NCI-H524 treated with DMSO at 0.1 percent for 48 hours (cell line): ENCODE measurements around the gene TMTC3.
"Not testable (repeated sequence)": the region's sequence is repeated elsewhere in the genome, so short reads cannot be mapped to it uniquely, and the experiment has no call there.

Source experiments
- DNase-seq: peaks from one replicate; lab custom pipeline; 2025; lab: John Stamatoyannopoulos, UW

TMTC3 gene

DNA sequence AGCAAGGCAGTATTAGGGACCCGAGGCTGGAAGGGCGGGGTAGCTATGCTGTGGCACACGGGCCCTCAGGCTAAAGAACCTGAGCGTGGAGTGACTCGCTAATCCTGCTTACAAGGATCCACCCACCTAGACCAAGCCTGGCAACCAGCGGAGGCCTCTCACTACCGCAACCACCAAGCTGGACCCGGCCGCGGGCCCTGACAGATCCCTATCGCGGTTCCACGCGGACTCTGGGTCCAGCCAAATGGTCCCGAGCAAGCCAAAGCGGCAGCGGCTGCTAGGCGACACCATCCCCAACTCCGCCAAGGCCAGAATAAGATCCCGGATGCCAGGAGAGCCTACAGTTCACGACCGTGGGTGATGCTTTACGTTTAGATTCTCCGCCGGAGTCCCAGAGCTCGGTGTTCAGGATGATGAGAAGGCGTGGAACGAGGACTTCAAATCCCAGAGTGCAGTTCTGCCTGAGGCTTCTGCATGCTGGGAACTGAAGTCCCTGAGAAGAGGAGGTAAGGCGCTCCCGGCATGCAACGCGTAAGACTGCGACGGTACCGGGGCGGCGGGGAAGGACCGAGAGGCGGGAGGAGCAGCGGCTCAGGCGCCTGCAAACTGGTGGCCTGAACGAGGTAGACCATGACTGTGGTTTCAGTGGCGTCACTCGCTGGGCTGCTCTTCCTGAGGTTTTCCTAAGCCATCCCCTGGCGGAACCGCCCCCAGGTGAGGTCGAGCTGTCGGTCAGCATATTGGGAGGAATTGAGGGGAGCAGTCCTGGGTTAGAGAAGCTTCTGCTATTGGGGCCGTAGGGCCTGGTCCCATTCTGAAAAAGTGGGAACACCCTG, at the start of gene TMTC3, which contains the start of gene CEP290:
TMTC3 (plus strand) TSS at position 534 of the 836 bp plus-strand sequence. CDS start 6,009 bp downstream, outside the sequence.
CEP290 (minus strand) TSS at position 315 of the 836 bp plus-strand sequence. CDS start 781 bp downstream, outside the sequence.
- DNase-seq = peak; percentile 96

DNA sequence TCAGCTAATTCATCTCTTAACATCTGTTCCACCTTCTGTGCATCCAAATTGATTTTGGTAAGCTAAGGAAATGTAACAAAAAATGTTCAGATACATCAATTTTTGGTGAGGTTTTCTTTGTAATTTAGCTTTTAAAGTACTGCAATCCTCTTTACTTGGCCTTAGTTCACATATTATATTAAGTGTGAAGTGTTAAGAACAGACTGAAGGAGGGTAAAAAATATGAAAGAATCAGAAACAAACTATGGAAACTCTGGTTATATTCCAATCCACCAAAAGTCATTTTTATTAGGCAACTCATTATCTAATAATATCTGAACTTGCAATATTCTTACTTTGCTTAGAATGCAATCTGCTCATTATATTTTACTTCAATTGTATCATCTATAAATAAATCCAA, 49.3 kb upstream of the TMTC3 start:
- no peak for DNase-seq

DNA sequence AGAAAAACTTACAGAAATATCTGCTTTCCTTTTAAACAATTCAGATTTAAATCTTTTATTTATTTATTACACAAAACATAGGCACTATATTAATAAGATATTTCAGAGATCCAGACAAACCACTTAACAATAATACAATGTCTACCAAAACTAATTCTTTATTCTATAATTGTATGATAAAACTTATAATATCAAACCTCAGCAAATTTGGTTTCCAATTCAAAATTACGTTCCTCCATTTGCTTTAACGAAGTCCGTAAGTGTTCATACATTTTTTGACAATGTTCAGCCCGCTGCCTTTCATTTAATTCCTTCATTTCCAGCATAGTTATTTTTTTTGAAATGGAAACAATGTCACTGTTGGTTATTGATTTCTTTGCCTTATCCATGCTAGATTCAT, 48.5 kb upstream of the TMTC3 start:
- DNase-seq = no peak

DNA sequence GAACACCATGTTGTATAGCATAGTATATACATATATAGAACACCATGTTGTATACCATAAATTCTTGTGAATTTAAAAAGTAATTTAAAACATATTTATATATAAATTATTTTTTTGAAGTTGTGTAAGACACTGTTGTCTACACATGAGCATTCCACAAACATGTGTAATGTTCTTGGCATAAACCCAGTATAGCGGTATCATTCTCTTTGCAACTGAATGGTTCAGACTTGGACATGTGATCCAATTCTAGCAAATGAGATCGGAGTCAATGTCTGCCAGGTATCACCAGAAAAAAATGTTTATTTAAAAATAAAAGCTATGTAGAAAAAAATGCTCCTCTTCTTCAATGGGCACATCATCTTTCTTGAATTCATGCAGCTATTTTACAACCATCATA, 34.1 kb upstream of the TMTC3 start:
- DNase-seq = no peak

DNA sequence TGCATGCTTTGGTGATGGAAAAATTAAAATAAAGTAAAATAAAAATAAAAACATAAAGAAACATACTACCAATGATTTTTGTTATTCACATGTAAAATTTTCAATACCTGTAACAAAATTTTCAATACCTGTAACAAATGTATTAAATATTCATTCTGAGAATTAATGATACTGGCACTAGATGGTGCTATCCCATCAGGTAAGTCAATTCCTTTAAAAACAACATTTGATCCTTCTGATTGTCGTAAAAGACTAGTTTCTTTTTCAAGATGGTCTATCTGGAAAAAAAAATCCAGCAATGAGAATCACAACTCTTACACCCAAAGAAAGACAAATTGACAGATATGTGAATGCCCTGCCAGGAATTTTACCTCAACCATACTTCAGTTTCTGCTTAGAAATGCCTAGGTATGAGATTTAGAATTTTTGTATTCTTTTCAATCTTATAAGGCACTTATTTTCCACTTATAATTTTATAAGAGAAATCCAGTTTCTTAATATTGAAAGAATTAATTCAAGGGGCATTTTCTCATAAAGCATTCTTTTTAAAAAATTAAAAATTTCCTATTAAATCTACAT, 30.9 kb upstream of the TMTC3 start:
- no peak for DNase-seq

- no peak for DNase-seq
Measured at GRCh38 chr12:88113871-88114270, 28.2 kb upstream of the TMTC3 start.

GRCh38 chr12:88122666-88123065, 19.4 kb upstream of the TMTC3 start:
- no peak for DNase-seq

- no peak for DNase-seq
Measured at GRCh38 chr12:88127099-88127498, 15.0 kb upstream of the TMTC3 start.

GRCh38 chr12:88127855-88128254, 14.3 kb upstream of the TMTC3 start:
- no peak for DNase-seq

DNA sequence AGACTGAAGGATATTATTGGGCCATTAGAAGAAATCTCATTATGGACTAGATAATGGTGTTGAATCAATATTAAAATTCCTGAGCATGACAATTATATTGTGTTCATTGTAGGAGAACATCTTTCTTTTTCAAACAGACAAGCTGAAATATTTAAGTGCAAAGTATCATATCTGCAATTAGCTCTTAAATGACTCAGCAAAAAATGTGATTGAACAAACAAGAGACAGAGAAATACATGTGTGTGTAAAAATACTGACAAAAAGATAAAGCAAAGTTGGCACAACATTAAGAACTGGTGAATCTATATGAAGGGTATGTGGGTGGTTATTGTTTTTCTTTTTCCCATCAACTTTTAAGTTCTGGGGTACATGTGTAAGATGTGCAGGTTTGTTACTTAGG, 9.7 kb upstream of the TMTC3 start:
- no peak for DNase-seq

DNA sequence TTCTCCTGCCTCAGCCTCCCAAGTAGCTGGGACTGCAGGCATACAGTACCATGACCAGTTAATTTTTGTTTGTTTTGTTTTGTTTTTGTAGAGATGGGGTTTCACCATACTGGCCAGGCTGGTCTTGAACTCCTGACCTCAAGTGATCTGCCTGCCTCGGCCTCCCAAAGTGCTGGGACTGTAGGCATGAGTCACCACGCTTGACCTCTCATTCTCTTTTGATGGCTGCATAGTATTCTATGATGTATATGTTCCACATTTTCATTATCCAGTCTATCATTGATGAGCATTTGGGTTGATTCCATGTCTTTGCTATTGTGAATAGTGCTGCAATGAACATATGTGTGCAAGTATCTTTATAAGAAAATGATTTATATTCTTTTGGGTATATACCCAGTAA, 8.9 kb upstream of the TMTC3 start:
- DNase-seq = not testable (repeated sequence)

DNA sequence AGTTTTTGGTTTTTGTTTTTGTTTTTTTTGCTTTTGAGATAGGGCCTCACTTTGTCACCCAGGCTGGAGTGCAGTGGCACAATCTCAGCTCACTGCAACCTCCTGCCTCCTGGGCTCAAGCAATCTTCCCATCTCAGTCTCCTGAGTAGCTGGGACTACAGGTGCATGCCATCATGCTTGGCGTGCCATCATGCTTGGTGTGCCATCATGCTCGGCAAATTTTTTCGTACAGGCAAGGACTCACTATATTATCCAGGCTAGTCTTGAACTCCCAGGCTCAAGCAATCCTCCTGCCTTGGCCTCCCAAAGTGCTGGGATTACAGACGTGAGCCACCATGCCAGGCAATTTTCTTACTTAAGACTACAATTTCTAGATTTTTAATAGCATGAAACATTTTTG, 2.4 kb upstream of the TMTC3 start:
- not testable (repeated sequence) for DNase-seq

- DNase-seq = no peak
Measured at GRCh38 chr12:88141425-88141773, 708 bp upstream of the TMTC3 start.

DNA sequence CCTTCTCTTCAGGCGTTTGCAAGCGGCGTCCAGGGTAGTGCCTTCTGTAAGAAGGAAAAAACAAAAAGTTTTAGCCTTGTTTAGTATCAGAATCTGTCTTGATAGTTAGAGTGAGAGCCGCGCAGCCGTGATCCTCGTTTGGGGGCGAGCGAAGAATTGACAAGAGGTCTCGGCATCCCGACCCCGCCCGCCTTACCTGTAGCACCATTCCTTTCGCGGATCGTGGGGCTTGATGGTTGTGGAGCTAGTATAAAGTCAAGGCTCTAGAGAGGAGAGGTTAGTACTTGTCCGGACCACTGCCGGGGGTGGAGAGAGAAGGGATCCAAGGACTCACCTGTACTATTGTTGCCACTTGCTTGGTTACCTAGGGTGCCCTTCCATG, 494 bp downstream of the TMTC3 start:
- no peak for DNase-seq

GRCh38 chr12:88144037-88144436, 1.9 kb downstream of the TMTC3 start:
- DNase-seq = no peak

DNA sequence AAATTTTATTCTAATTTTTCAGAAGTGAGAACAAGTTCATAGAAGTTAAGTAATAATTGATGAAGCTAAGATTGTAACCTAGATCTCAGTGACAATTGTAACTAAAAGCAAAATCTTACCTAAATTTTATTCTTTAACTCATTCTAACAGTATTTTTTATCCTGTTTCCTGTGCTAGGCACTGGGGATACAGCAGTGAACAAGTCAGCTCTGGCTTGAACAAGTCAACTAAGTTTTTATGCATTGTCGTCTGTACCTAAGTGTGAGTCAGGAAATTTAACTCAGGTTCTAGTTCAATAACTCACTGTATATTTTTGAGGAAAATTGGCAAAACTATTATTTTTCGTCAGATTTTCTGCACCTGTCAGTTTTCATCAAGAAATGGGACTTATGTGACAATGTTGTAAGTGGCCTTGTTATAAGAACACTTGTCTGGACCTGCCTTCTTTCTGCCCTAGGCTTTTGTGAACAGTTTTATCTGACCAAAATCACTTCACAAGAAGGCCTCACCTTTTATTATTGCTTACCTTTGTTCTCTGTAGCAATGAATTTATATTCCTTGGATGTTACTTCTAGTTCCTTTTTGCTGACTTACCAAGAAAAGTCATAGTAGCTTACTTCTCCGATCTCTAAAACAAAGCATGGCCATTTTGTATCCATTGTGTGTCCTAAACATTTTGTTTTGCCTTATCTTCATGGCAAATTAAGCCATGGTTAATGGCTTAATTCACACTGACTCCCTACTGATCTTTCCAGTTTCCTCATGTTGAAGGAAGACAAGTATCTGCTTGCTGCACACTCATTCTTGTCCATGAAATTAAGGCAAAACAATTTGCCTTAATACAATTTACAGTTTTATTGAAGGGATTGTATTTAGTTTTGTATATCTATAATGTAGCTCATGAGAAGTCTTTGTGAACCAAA, 2.7 kb downstream of the TMTC3 start:
- no peak for DNase-seq

DNA sequence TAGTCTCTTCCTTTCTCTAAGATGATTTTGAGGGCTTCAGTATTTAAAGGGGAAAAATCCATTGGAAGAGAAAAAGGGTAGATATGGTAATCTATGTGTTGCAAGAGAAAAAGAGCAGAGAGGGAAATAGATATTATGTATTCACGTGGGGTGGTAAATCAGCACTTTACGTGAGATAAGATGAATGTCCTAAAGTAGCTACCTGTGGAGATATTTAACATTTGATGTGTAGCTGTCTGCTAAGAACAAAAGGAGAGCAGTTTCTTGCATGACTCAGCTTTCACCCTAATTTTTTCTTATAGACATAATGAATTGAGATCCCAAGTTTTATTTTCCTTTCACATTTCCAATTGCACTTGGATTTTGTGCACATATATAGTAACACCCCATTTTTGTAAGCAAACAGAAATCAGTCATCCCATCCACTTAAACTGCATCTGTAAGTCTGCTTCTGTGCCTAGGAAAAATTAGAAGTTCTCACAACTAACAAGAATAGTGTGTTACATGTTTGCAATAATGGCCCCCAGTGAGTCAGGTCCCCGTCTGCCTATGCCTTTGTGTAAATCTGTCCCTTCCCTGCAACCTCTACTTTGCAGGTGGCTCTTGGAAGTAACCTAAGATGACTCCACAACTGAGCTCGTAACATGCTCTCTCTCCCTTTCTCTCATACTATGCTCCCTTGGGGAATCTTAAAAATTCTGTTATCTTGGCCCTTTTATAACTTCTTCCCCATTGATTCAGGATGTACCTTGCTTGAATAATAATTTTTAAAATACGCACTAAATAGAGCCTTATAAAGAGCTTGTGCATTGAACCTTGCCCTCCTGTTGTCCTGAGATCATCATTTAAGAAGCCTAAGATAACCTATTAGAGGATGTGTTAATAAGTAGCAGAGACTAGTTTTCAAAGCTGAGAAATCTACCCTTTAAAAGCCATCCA, 3.7 kb downstream of the TMTC3 start:
- no peak for DNase-seq

GRCh38 chr12:88150063-88150462, 8.0 kb downstream of the TMTC3 start:
- no peak for DNase-seq

GRCh38 chr12:88153959-88154358, 11.9 kb downstream of the TMTC3 start:
- no peak for DNase-seq

GRCh38 chr12:88156075-88156654, 14.1 kb downstream of the TMTC3 start:
- no peak for DNase-seq

- no peak for DNase-seq
Measured at GRCh38 chr12:88163371-88163770, 21.3 kb downstream of the TMTC3 start.
